GM12878 (cell line): ENCODE measurements around the gene PTPN13. TPM values are rescaled to one million over a fixed set of nuclear protein-coding genes. Genes with fewer than 3 reads are reported as not detected.

Source experiments
- ATAC-seq: fragments of 200-7000 bp; cut with Tn5 transposase; 3 replicates; pipeline ENCODE4 v1.9.1; 2020; ENCODE audit warnings: mild to moderate bottlenecking, moderate library complexity
- BruUV-seq: library from RNA; stranded (reverse); fragments of 400-500 nt; replicated peaks from 2 replicates; lab custom pipeline; 2021; lab: Mats Ljungman, UMichigan
- CTCF ChIA-PET: fragments of 300-600 bp; sonication (Branson Sonifier 250); formaldehyde crosslinking; extraction: SDS; loops from one replicate; lab custom pipeline; 2021; ENCODE audit warnings: inconsistent platforms; lab: Yijun Ruan, JAX
- POLR2A ChIA-PET: fragments of 350-600 bp; formaldehyde crosslinking; extraction: SDS; loops from one replicate; lab custom pipeline; 2021; ENCODE audit warnings: inconsistent platforms; lab: Charles Lee
- RAD21 ChIA-PET: fragments of 300-600 bp; sonication (Branson Sonifier 250); formaldehyde crosslinking; loops from one replicate; lab custom pipeline; 2023; ENCODE audit warnings: antibody characterized with exemption; ENCODE audit not compliant: unreplicated experiment; lab: Charles Lee
- SMC1A ChIA-PET: fragments of 300-600 bp; sonication (Branson Sonifier 250); formaldehyde crosslinking; loops from one replicate; lab custom pipeline; 2023; ENCODE audit not compliant: unreplicated experiment, uncharacterized antibody; lab: Charles Lee
- DNase-seq: peaks from one replicate; pipeline ENCODE4 v3.0.0-alpha.2; 2011; ENCODE audit warnings: low read depth, low spot score
- FAIRE-seq: peaks from 3 replicates; lab custom pipeline; 2011; peaks lifted over from hg19 to GRCh38; lab: Jason Lieb, UNC
- H2AFZ ChIP-seq: 2 replicates; pipeline ENCODE4 v1.6.0; 2011; ENCODE audit warnings: low read depth, low read length, control low read depth; ENCODE audit not compliant: control insufficient read depth
- H3K27ac ChIP-seq: 2 replicates; pipeline ENCODE4 v1.5.1; 2011; ENCODE audit warnings: control low read depth; ENCODE audit not compliant: control insufficient read depth, insufficient read depth
- H3K27me3 ChIP-seq, 2 experiments: replicated peaks in 1 of 2; 2 replicates each; pipeline versions ENCODE4 v1.6.0 to v1.6.1; 2011; ENCODE audit warnings: low read length in 1 of 2; ENCODE audit not compliant: control insufficient read depth in 2 of 2, insufficient read depth in 2 of 2
- H3K36me3 ChIP-seq, 2 experiments: 2 replicates each; pipeline ENCODE4 v1.5.1; 2011; ENCODE audit warnings: low read length in 1 of 2; ENCODE audit not compliant: control insufficient read depth in 2 of 2, insufficient read depth in 2 of 2
- H3K4me1 ChIP-seq: 2 replicates; pipeline ENCODE4 v1.6.1; 2011; ENCODE audit warnings: mild to moderate bottlenecking, low read length, moderate library complexity, mixed read lengths; ENCODE audit not compliant: control insufficient read depth, insufficient read depth
- H3K4me2 ChIP-seq: 2 replicates; pipeline ENCODE4 v1.6.0; 2011; ENCODE audit warnings: control low read depth; ENCODE audit not compliant: control insufficient read depth, insufficient read depth
- H3K4me3 ChIP-seq: fragments of 200-600 bp; sonication (generic); 2 replicates; pipeline ENCODE4 v1.5.1; 2016
- H3K79me2 ChIP-seq: 2 replicates; pipeline ENCODE4 v1.6.0; 2011; ENCODE audit warnings: low read length; ENCODE audit not compliant: control insufficient read depth, insufficient read depth
- H3K9ac ChIP-seq: 2 replicates; pipeline ENCODE4 v1.8.0; 2011; ENCODE audit warnings: low read length, control low read depth, mixed read lengths; ENCODE audit not compliant: control insufficient read depth, insufficient read depth
- H3K9me3 ChIP-seq: replicated peaks from 3 replicates; pipeline ENCODE4 v1.5.1; 2011; ENCODE audit warnings: mild to moderate bottlenecking, low read length; ENCODE audit not compliant: control insufficient read depth, insufficient read depth
- H4K20me1 ChIP-seq: 2 replicates; pipeline ENCODE4 v1.6.0; 2011; ENCODE audit not compliant: control insufficient read depth, insufficient read depth
- CBX5 ChIP-seq: sonication (generic); IDR thresholded peaks from 2 replicates; pipeline ENCODE4 v1.6.1; 2016; ENCODE audit warnings: low read depth, moderate library complexity, mild to moderate bottlenecking, inconsistent platforms
- FOS ChIP-seq: IDR thresholded peaks from 3 replicates; pipeline ENCODE4 v1.6.1; 2011; ENCODE audit warnings: borderline replicate concordance; ENCODE audit not compliant: insufficient read length; ENCODE audit errors: extremely low read depth
- NR2C2 ChIP-seq: IDR thresholded peaks from 2 replicates; pipeline ENCODE4 v1.6.1; 2011; ENCODE audit warnings: borderline replicate concordance, low read depth; ENCODE audit not compliant: control insufficient read depth, insufficient read length
- PML ChIP-seq: IDR thresholded peaks from 2 replicates; pipeline ENCODE4 v1.6.1; 2012; ENCODE audit warnings: low read length, inconsistent platforms
- WGBS: methylation state at CpG from one replicate; pipeline ENCODE4 v1.1.6; 2016; ENCODE audit warnings: low lambda C conversion rate; ENCODE audit not compliant: insufficient replicate concordance, insufficient coverage; ENCODE audit errors: missing lambda C conversion rate; 5-methylcytosine and 5-hydroxymethylcytosine counted together
- in situ Hi-C: fragments of 300-500 bp; cut with MboI; formaldehyde crosslinking; loops from 9 replicates; pipeline ENCODE4 v1.14.3; 2018; ENCODE audit warnings: mixed read lengths
- intact Hi-C: fragments of 100-400 bp; cut with micrococcal nuclease; formaldehyde crosslinking; loops from one replicate; pipeline ENCODE4 v1.14.2; 2022; ENCODE audit not compliant: unreplicated experiment
- polyA plus RNA-seq, 11 experiments: library from polyadenylated mRNA; depleted of rRNA in 4 of 11; unstranded in 6 of 11; stranded (reverse) in 5 of 11; fragments of >200 nt; fragmentation: Nextera tagmentation in 4 of 11; fragmentation: Illumina TruSeq in 1 of 11; extraction: Ambion mirVana in 4 of 11; extraction: Trizol in 1 of 11; gene quantifications; 1 replicate in 1 of 11; 2 replicates in 10 of 11; pipeline versions ENCODE4 v1.2.1 to v1.2.3, GENCODE V29; 2011 to 2016; ENCODE audit warnings: inconsistent platforms in 2 of 11, missing spikeins in 2 of 11, low read depth in 1 of 11
- total RNA-seq, 4 experiments: library from RNA; depleted of rRNA in 3 of 4; stranded (reverse); fragments of >200 nt in 3 of 4; fragmentation: Illumina TruSeq in 1 of 4; extraction: Trizol in 1 of 4; gene quantifications; 2 replicates each; pipeline versions ENCODE4 v1.2.1 to v1.2.3, GENCODE V29; 2013 to 2021
- TF ChIP-seq, protein P1 (sequence below): fragments of 450-650 bp; IDR thresholded peaks from 2 replicates; pipeline ENCODE4 v1.6.1; 2017; ENCODE audit warnings: mild to moderate bottlenecking, moderate library complexity
- TF ChIP-seq, protein P2 (sequence below): fragments of 150-350 bp; IDR thresholded peaks from 2 replicates; pipeline ENCODE4 v1.6.1; 2014; ENCODE audit warnings: mild to moderate bottlenecking, low read depth, low read length

Gene PTPN13
- total and polyA plus RNA-seq, 10 of the 15 experiments (the other 5 are each of a cell fraction or from before 2014, with no cell fraction given): 8.5 to 69.4 (median 33.9) TPM

DNA sequence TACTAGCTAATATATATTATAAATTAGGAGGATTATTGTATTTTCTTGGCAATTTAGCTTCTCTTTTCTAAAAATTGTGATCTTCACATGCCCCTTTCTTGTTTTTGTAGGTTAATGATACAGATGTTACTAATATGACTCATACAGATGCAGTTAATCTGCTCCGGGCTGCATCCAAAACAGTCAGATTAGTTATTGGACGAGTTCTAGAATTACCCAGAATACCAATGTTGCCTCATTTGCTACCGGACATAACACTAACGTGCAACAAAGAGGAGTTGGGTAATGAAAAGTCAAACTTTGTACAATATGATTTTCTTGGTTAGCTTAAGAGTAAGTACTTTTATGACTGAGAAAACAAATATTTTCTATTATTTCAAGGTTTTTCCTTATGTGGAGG, 180.9 kb downstream of the PTPN13 start:
- Histone ChIP-seq H4K20me1 (no peaks in the 10 kb centered on the region), H3K36me3 (no peaks in the 10 kb centered on the region; a peak in 1 of 4 replicates), H3K4me2 (no peak overlapping the region), H2AFZ (no peak overlapping the region), H3K9ac (no peak overlapping the region)
- ATAC-seq: no peak
- DNase-seq: no peak
- BruUV-seq: no TSS peak
- no peak for TF ChIP-seq CBX5
- TF ChIP-seq NR2C2: no peak
- TF ChIP-seq PML: no peak
- TF ChIP-seq, protein P1, sequence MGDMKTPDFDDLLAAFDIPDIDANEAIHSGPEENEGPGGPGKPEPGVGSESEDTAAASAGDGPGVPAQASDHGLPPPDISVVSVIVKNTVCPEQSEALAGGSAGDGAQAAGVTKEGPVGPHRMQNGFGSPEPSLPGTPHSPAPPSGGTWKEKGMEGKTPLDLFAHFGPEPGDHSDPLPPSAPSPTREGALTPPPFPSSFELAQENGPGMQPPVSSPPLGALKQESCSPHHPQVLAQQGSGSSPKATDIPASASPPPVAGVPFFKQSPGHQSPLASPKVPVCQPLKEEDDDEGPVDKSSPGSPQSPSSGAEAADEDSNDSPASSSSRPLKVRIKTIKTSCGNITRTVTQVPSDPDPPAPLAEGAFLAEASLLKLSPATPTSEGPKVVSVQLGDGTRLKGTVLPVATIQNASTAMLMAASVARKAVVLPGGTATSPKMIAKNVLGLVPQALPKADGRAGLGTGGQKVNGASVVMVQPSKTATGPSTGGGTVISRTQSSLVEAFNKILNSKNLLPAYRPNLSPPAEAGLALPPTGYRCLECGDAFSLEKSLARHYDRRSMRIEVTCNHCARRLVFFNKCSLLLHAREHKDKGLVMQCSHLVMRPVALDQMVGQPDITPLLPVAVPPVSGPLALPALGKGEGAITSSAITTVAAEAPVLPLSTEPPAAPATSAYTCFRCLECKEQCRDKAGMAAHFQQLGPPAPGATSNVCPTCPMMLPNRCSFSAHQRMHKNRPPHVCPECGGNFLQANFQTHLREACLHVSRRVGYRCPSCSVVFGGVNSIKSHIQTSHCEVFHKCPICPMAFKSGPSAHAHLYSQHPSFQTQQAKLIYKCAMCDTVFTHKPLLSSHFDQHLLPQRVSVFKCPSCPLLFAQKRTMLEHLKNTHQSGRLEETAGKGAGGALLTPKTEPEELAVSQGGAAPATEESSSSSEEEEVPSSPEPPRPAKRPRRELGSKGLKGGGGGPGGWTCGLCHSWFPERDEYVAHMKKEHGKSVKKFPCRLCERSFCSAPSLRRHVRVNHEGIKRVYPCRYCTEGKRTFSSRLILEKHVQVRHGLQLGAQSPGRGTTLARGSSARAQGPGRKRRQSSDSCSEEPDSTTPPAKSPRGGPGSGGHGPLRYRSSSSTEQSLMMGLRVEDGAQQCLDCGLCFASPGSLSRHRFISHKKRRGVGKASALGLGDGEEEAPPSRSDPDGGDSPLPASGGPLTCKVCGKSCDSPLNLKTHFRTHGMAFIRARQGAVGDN: no peak
- no peak for TF ChIP-seq FOS
- TF ChIP-seq, protein P2, sequence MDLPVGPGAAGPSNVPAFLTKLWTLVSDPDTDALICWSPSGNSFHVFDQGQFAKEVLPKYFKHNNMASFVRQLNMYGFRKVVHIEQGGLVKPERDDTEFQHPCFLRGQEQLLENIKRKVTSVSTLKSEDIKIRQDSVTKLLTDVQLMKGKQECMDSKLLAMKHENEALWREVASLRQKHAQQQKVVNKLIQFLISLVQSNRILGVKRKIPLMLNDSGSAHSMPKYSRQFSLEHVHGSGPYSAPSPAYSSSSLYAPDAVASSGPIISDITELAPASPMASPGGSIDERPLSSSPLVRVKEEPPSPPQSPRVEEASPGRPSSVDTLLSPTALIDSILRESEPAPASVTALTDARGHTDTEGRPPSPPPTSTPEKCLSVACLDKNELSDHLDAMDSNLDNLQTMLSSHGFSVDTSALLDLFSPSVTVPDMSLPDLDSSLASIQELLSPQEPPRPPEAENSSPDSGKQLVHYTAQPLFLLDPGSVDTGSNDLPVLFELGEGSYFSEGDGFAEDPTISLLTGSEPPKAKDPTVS: no peak
- TF ChIP-seq, all 136 proteins: peak for 0
- Histone ChIP-seq H3K27me3 (no peaks in the 10 kb centered on the region), H3K79me2 (no peaks in the 10 kb centered on the region), H3K4me1 (no peaks in the 10 kb centered on the region), H3K9me3 (no peaks in the 10 kb centered on the region), H3K27ac (no peak overlapping the region), H3K4me3 (no peak overlapping the region)
- ChIA-PET POLR2A (interaction anchor here (0.9 kb wide), 1 partner anchor 93 kb away, joined by 3 read pairs; no protein-coding TSS in a partner anchor), CTCF (interaction anchor here (0.8 to 1.5 kb wide), 3 partner anchors 253 to 277 kb away, joined by 3 to 7 read pairs (median 3); no protein-coding TSS in a partner anchor), RAD21 (interaction anchor here (0.6 to 0.7 kb wide), 2 partner anchors 181 to 253 kb away, joined by 3 read pairs; partner anchors contain the start of gene PTPN13), SMC1A (interaction anchor here (0.8 to 2.8 kb wide), 4 partner anchors 15 to 279 kb away, joined by 3 to 19 read pairs (median 4); no protein-coding TSS in a partner anchor)
- WGBS: 24% methylated on average over 4 of the region's 4 CpGs
- no peak for FAIRE-seq
- in situ Hi-C loops: no loop called here
- intact Hi-C loops: no loop called here
